ENCODE results near the gene IRF7.
A peak's percentile ranks its signal among the peaks of the same experiment; 100 is the strongest.

Gene IRF7

GRCh38 chr11:607020-607780 is 8.6 kb downstream of the IRF7 start:
- no peaks in the 10 kb centered on the region for H3K27me3 ChIP-seq (replicated peaks; ENCODE audit: control insufficient read depth, insufficient read depth, low read length, poor library complexity, severe bottlenecking)
- no peak for DNase-seq
- no peak overlapping the region for H3K4me3 ChIP-seq (ENCODE audit: insufficient read depth, low read depth, low read length, poor library complexity, severe bottlenecking)
- no peaks in the 10 kb centered on the region for H3K9me3 ChIP-seq (ENCODE audit: control insufficient read depth, low read length)
- peaks cover 94% of the 10 kb centered on the region for H3K36me3 ChIP-seq (ENCODE audit: control insufficient read depth, insufficient read depth, low read length)
- H3K4me1 ChIP-seq (ENCODE audit: control insufficient read depth, insufficient read depth, low read length, poor library complexity, severe bottlenecking): no peaks in the 10 kb centered on the region
- H3K27ac ChIP-seq (ENCODE audit: insufficient read depth, low read length, poor library complexity, severe bottlenecking): no peak overlapping the region

GRCh38 chr11:606245-606644 is 9.5 kb downstream of the IRF7 start:
- H3K9me3 ChIP-seq (ENCODE audit: control insufficient read depth, low read length): no peaks in the 10 kb centered on the region
- H3K36me3 ChIP-seq (ENCODE audit: control insufficient read depth, insufficient read depth, low read length): peaks cover 95% of the 10 kb centered on the region
- no peak overlapping the region for H3K4me3 ChIP-seq (ENCODE audit: insufficient read depth, low read depth, low read length, poor library complexity, severe bottlenecking)
- DNase-seq: no peak
- H3K27ac ChIP-seq (ENCODE audit: insufficient read depth, low read length, poor library complexity, severe bottlenecking): no peak overlapping the region
- H3K4me1 ChIP-seq (ENCODE audit: control insufficient read depth, insufficient read depth, low read length, poor library complexity, severe bottlenecking): no peaks in the 10 kb centered on the region
- H3K27me3 ChIP-seq (replicated peaks; ENCODE audit: control insufficient read depth, insufficient read depth, low read length, poor library complexity, severe bottlenecking): no peaks in the 10 kb centered on the region

- no peak overlapping the region for H3K4me3 ChIP-seq (ENCODE audit: insufficient read depth, low read depth, low read length, poor library complexity, severe bottlenecking)
These were observed 10.2 kb downstream of the IRF7 start for GRCh38 chr11:605286-606129.

GRCh38 chr11:603154-603553 is 12.6 kb downstream of the IRF7 start:
- no peaks in the 10 kb centered on the region for H3K27me3 ChIP-seq (replicated peaks; ENCODE audit: control insufficient read depth, insufficient read depth, low read length, poor library complexity, severe bottlenecking)
- H3K27ac ChIP-seq (ENCODE audit: insufficient read depth, low read length, poor library complexity, severe bottlenecking): no peak overlapping the region
- no peaks in the 10 kb centered on the region for H3K4me1 ChIP-seq (ENCODE audit: control insufficient read depth, insufficient read depth, low read length, poor library complexity, severe bottlenecking)
- H3K4me3 ChIP-seq (ENCODE audit: insufficient read depth, low read depth, low read length, poor library complexity, severe bottlenecking): no peak overlapping the region
- no peak for DNase-seq
- peaks cover 84% of the 10 kb centered on the region for H3K36me3 ChIP-seq (ENCODE audit: control insufficient read depth, insufficient read depth, low read length)
- no peaks in the 10 kb centered on the region for H3K9me3 ChIP-seq (ENCODE audit: control insufficient read depth, low read length)

More at GRCh38 chr11:605286-606129, 10.2 kb downstream of the IRF7 start:
- Histone ChIP-seq H3K36me3 (ENCODE audit: control insufficient read depth, insufficient read depth, low read length) (peaks cover 92% of the 10 kb centered on the region), H3K27me3 (replicated peaks; ENCODE audit: control insufficient read depth, insufficient read depth, low read length, poor library complexity, severe bottlenecking) (no peaks in the 10 kb centered on the region), H3K9me3 (ENCODE audit: control insufficient read depth, low read length) (no peaks in the 10 kb centered on the region), H3K4me1 (ENCODE audit: control insufficient read depth, insufficient read depth, low read length, poor library complexity, severe bottlenecking) (no peaks in the 10 kb centered on the region), H3K27ac (ENCODE audit: insufficient read depth, low read length, poor library complexity, severe bottlenecking) (no peak overlapping the region)
- DNase-seq: no peak

GRCh38 chr11:601573-602245 is 14.0 kb downstream of the IRF7 start:
- Histone ChIP-seq H3K27me3 (replicated peaks; ENCODE audit: control insufficient read depth, insufficient read depth, low read length, poor library complexity, severe bottlenecking) (no peaks in the 10 kb centered on the region), H3K4me1 (ENCODE audit: control insufficient read depth, insufficient read depth, low read length, poor library complexity, severe bottlenecking) (no peaks in the 10 kb centered on the region), H3K27ac (ENCODE audit: insufficient read depth, low read length, poor library complexity, severe bottlenecking) (no peak overlapping the region), H3K4me3 (ENCODE audit: insufficient read depth, low read depth, low read length, poor library complexity, severe bottlenecking) (no peak overlapping the region), H3K9me3 (ENCODE audit: control insufficient read depth, low read length) (no peaks in the 10 kb centered on the region), H3K36me3 (ENCODE audit: control insufficient read depth, insufficient read depth, low read length) (peaks cover 82% of the 10 kb centered on the region)
- no peak for DNase-seq

- no peaks in the 10 kb centered on the region for H3K4me1 ChIP-seq (ENCODE audit: control insufficient read depth, insufficient read depth, low read length, poor library complexity, severe bottlenecking)
- DNase-seq: no peak
- H3K36me3 ChIP-seq (ENCODE audit: control insufficient read depth, insufficient read depth, low read length): peaks cover 76% of the 10 kb centered on the region
- H3K4me3 ChIP-seq (ENCODE audit: insufficient read depth, low read depth, low read length, poor library complexity, severe bottlenecking): no peak overlapping the region
- H3K9me3 ChIP-seq (ENCODE audit: control insufficient read depth, low read length): no peaks in the 10 kb centered on the region
- H3K27ac ChIP-seq (ENCODE audit: insufficient read depth, low read length, poor library complexity, severe bottlenecking): no peak overlapping the region
- no peaks in the 10 kb centered on the region for H3K27me3 ChIP-seq (replicated peaks; ENCODE audit: control insufficient read depth, insufficient read depth, low read length, poor library complexity, severe bottlenecking)
These were observed 17.6 kb downstream of the IRF7 start for GRCh38 chr11:598005-598680.

- peaks cover 78% of the 10 kb centered on the region for H3K36me3 ChIP-seq (ENCODE audit: control insufficient read depth, insufficient read depth, low read length)
- no peaks in the 10 kb centered on the region for H3K9me3 ChIP-seq (ENCODE audit: control insufficient read depth, low read length)
- H3K27me3 ChIP-seq (replicated peaks; ENCODE audit: control insufficient read depth, insufficient read depth, low read length, poor library complexity, severe bottlenecking): no peaks in the 10 kb centered on the region
- DNase-seq: no peak
- no peak overlapping the region for H3K27ac ChIP-seq (ENCODE audit: insufficient read depth, low read length, poor library complexity, severe bottlenecking)
- no peaks in the 10 kb centered on the region for H3K4me1 ChIP-seq (ENCODE audit: control insufficient read depth, insufficient read depth, low read length, poor library complexity, severe bottlenecking)
- H3K4me3 ChIP-seq (ENCODE audit: insufficient read depth, low read depth, low read length, poor library complexity, severe bottlenecking): no peak overlapping the region
These were observed 18.5 kb downstream of the IRF7 start for GRCh38 chr11:597166-597725.

- Histone ChIP-seq H3K27me3 (replicated peaks; ENCODE audit: control insufficient read depth, insufficient read depth, low read length, poor library complexity, severe bottlenecking) (no peaks in the 10 kb centered on the region), H3K36me3 (ENCODE audit: control insufficient read depth, insufficient read depth, low read length) (peaks cover 76% of the 10 kb centered on the region), H3K27ac (ENCODE audit: insufficient read depth, low read length, poor library complexity, severe bottlenecking) (peak overlapping the region; percentile 21), H3K4me1 (ENCODE audit: control insufficient read depth, insufficient read depth, low read length, poor library complexity, severe bottlenecking) (no peaks in the 10 kb centered on the region), H3K9me3 (ENCODE audit: control insufficient read depth, low read length) (no peaks in the 10 kb centered on the region), H3K4me3 (ENCODE audit: insufficient read depth, low read depth, low read length, poor library complexity, severe bottlenecking) (no peak overlapping the region)
- no peak for DNase-seq
These were observed 19.4 kb downstream of the IRF7 start for GRCh38 chr11:596374-596773.

- peaks cover 77% of the 10 kb centered on the region for H3K36me3 ChIP-seq (ENCODE audit: control insufficient read depth, insufficient read depth, low read length)
- H3K4me3 ChIP-seq (ENCODE audit: insufficient read depth, low read depth, low read length, poor library complexity, severe bottlenecking): no peak overlapping the region
- H3K9me3 ChIP-seq (ENCODE audit: control insufficient read depth, low read length): no peaks in the 10 kb centered on the region
- no peak for DNase-seq
- H3K4me1 ChIP-seq (ENCODE audit: control insufficient read depth, insufficient read depth, low read length, poor library complexity, severe bottlenecking): no peaks in the 10 kb centered on the region
- no peaks in the 10 kb centered on the region for H3K27me3 ChIP-seq (replicated peaks; ENCODE audit: control insufficient read depth, insufficient read depth, low read length, poor library complexity, severe bottlenecking)
- H3K27ac ChIP-seq (ENCODE audit: insufficient read depth, low read length, poor library complexity, severe bottlenecking): no peak overlapping the region
These were observed 20.4 kb downstream of the IRF7 start for GRCh38 chr11:595400-595799.
